Dendritic cell treated with granulocyte-macrophage colony-stimulating factor and Interleukin-4, amounts not matched to agents 40 ng/mL and 50 ng/mL, for 4 days (primary cell): ENCODE results near the gene GLCCI1.

Experiments used
- H3K27ac Mint-ChIP-seq: one replicate; pipeline ENCODE4 v1.8.0; 2022; ENCODE audit warnings: mild to moderate bottlenecking, mixed read lengths
- H3K27me3 Mint-ChIP-seq: one replicate; pipeline ENCODE4 v1.8.0; 2022; ENCODE audit warnings: mild to moderate bottlenecking, mixed read lengths
- H3K36me3 Mint-ChIP-seq: one replicate; pipeline ENCODE4 v1.8.0; 2022; ENCODE audit warnings: low read depth, mixed read lengths
- H3K4me1 Mint-ChIP-seq: one replicate; pipeline ENCODE4 v1.8.0; 2022; ENCODE audit warnings: low read depth, mixed read lengths
- H3K4me3 Mint-ChIP-seq: one replicate; pipeline ENCODE4 v1.8.0; 2022; ENCODE audit warnings: mild to moderate bottlenecking, moderate library complexity, mixed read lengths
- H3K9me3 Mint-ChIP-seq: one replicate; pipeline ENCODE4 v1.8.0; 2022; ENCODE audit warnings: mixed read lengths
- intact Hi-C: fragments of 100-400 bp; cut with micrococcal nuclease; formaldehyde crosslinking; loops from one replicate; pipeline ENCODE4 v1.15.0; 2022

GLCCI1 gene

DNA sequence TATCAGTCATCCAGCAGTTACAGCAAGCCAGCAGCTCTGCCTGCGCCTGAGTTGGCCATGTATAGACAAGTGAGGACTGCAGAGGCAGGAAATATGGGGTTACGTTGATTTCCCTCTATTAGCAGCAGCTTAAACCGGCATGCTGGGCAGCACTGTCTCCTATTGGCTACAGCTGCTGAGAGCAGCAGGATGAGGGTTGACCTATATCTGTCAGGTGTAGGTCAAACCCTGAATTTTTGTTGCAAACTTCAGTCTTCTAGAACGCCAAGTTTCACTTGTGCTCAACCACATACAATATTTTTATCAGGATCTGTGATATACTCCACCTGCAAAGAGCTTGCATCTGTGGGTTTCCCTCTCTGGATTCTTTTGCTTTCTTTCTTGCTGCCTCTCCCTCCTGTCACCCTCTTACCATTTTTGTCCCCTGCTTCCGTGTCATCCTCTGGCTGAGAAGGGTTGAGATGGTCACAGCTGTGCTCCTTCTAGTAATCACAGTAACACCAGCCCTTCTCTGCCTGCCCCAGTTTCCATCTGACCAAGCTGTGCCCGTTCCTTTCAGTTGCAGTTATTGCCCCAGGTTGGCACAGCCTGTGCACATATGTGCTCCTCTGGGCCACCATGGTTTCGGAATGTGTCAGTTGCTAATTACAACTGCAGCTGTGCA lies 23.8 kb upstream of the GLCCI1 start:
- H3K36me3 Mint-ChIP-seq: no peaks in the 10 kb centered on the region
- no peaks in the 10 kb centered on the region for H3K9me3 Mint-ChIP-seq
- no peak overlapping the region for H3K27ac Mint-ChIP-seq
- H3K4me1 Mint-ChIP-seq: no peaks in the 10 kb centered on the region
- H3K4me3 Mint-ChIP-seq: no peak overlapping the region
- no peaks in the 10 kb centered on the region for H3K27me3 Mint-ChIP-seq
- intact Hi-C loops: no loop called here

DNA sequence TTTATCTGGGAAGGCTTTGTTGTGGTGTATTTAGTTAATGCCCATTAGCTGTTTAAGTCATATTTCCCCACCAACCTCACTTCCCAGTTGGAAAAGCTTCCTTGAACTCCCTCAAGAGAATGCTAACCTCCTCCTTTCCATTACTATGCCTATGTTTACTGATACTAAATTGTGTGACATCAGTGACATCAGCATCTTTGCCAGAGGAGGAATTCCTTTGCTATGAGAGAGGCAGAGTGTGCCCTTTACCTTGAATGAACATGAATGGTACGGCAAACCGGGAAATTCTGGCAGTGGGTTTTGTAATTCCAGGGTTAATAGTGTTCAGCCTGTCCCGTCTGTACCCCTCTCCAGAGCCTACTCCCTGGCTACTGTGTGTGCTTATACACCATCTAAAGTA lies 22.1 kb upstream of the GLCCI1 start:
- H3K4me3 Mint-ChIP-seq: no peak overlapping the region
- H3K4me1 Mint-ChIP-seq: no peaks in the 10 kb centered on the region
- intact Hi-C loops: no loop called here
- no peaks in the 10 kb centered on the region for H3K36me3 Mint-ChIP-seq
- H3K27ac Mint-ChIP-seq: no peak overlapping the region
- H3K9me3 Mint-ChIP-seq: peaks cover 8% of the 10 kb centered on the region
- no peaks in the 10 kb centered on the region for H3K27me3 Mint-ChIP-seq

DNA sequence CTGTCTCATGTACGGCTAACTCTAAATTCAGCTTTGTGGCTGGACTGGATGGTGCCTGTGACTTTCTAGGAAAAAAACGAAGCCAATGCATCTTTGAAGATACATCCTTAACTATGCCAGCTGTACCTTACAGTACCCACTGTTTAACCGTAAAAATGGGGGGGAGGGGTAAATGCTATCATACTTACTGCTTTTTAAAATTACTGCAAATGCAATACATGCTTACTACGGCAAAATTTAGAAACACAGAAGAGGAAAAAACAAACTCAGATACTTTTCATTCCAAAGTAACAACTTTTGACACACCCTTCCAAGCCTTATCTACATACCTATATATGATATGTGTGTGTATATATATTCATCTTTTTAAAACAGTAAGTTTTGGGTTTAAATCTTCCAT lies 20.4 kb upstream of the GLCCI1 start:
- Mint-ChIP-seq H3K4me3 (no peak overlapping the region), H3K9me3 (peaks cover 8% of the 10 kb centered on the region), H3K4me1 (no peaks in the 10 kb centered on the region), H3K27ac (no peak overlapping the region), H3K36me3 (no peaks in the 10 kb centered on the region), H3K27me3 (no peaks in the 10 kb centered on the region)
- intact Hi-C loops: no loop called here

DNA sequence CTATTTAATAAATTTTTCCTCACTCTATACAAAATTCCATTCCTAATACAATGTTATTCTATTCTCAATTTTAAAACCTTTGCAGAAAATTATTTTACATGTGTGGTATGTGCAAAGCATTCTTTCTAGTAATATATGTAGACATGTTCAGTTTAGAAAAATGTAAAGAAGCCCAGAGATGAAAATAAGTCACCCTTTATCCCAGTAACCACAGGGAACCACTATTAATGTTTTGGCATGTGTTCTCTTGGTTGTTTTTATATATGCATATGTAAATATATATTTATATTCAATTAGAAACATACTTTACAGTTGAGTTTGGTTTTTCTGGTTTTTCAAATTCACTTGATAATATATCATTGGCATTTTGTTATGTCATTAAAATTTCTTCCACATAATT lies 14.8 kb upstream of the GLCCI1 start:
- no peaks in the 10 kb centered on the region for H3K36me3 Mint-ChIP-seq
- H3K27ac Mint-ChIP-seq: no peak overlapping the region
- no peak overlapping the region for H3K4me3 Mint-ChIP-seq

DNA sequence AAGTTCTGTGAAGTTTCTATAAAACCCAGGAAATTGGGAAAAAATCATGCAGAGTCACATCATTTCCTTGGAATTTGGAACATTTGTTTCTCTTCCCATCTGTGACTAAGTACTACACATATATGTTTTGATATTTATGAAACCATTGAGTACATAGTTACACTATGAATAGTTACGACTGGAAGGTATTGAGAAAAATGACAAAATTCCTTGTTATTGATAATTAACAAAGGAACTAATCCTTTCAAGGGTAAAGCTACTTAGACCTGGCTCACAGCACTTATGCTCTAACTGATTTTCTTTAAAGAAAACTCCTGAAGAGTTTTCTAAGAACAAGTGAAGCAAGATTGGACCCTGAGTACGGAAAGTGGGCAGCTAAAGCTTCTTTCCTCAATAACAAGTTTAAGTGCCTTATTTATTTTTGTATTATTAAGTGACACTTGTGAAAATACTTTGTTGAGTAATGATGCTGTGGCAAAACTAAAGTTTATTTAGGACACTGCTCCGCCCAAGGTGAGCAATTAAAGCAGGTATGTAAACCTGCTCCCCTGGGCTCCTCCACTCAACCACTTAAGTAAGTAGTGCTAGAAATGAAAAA lies 12.0 kb upstream of the GLCCI1 start:
- no peak overlapping the region for H3K27ac Mint-ChIP-seq
- H3K36me3 Mint-ChIP-seq: no peaks in the 10 kb centered on the region
- H3K9me3 Mint-ChIP-seq: no peaks in the 10 kb centered on the region
- H3K4me1 Mint-ChIP-seq: no peaks in the 10 kb centered on the region
- H3K27me3 Mint-ChIP-seq: no peaks in the 10 kb centered on the region
- intact Hi-C loops: no loop called here
- H3K4me3 Mint-ChIP-seq: no peak overlapping the region

More for the DNA sequence above, 14.8 kb upstream of the GLCCI1 start:
- Mint-ChIP-seq H3K27me3 (no peaks in the 10 kb centered on the region), H3K4me1 (no peaks in the 10 kb centered on the region), H3K9me3 (peaks cover 8% of the 10 kb centered on the region)
- intact Hi-C loops: no loop called here

DNA sequence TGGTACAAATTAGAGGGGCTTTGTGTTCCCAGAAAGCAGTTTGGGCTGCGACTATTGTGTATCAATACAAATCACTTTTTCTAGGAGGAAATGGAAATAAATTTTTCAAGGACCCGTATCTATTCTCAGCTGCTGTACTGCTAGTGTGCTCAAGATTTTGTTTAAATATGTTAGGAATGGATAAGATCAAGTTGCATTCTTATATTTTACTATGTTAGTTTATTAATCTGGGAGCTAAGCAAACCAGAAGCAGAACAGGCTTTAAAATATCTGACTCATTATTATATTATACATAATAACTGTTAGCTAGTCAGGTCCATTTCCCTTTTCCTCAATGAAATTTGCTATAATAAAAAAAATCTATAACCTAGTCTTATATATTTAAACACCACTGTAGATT lies 11.1 kb upstream of the GLCCI1 start:
- Mint-ChIP-seq H3K9me3 (no peaks in the 10 kb centered on the region), H3K4me3 (no peak overlapping the region), H3K27ac (no peak overlapping the region), H3K27me3 (no peaks in the 10 kb centered on the region), H3K4me1 (no peaks in the 10 kb centered on the region), H3K36me3 (no peaks in the 10 kb centered on the region)
- intact Hi-C loops: no loop called here

DNA sequence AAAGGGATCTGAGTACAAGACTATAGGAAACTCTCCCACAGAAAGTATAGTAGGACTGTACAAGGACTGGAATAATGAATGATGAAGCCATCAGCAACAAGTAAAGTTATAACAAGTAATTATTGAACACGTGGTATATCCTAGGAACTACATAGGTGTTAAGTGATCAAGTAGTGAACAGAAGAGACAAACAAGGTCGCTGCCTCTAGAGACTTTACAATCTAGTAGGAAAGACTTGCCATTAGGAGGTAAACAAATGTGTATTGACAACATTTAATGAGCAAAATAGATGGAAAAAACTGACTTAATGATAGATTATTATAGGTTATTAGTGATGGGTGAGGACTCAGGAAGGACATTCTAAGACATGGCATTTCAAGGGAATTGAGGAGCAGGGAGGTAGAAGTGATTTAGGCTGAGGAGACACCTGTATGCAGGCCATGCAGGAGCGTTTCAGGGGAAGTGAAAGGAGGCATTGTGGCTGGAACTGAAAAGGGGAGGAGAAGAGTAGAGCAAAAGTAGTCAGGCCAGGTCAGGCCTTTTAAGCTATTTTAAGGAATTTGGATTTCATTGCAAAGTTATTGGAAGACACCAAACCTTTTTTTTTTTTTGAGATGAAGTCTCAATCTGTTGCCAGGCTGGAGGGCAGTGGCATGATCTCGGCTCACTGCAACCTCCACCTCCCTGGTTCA lies 8.5 kb upstream of the GLCCI1 start:
- Mint-ChIP-seq H3K27me3 (no peaks in the 10 kb centered on the region), H3K4me3 (no peak overlapping the region), H3K36me3 (no peaks in the 10 kb centered on the region), H3K27ac (no peak overlapping the region), H3K4me1 (no peaks in the 10 kb centered on the region), H3K9me3 (no peaks in the 10 kb centered on the region)
- intact Hi-C loops: no loop called here

DNA sequence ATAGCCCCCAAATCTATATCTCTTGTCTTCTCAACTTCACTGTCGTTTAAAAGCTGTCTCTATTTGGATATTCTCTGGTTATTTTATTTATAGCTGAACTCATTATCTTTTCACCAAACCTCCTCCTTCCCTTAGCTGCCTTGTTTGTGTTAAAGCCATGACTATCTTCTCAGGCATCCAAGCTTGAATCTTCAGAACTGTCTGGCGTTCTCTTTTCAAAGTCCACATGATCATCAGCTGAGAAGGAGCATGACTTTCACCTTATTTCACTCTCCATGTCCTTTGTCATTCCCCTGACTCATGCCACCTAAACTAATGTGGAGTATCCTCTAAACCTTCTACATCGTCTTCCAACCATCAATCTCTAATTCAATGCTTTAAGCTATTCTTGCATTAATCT lies 5.7 kb upstream of the GLCCI1 start:
- Mint-ChIP-seq H3K36me3 (no peaks in the 10 kb centered on the region), H3K4me1 (peaks cover 5% of the 10 kb centered on the region), H3K27me3 (no peaks in the 10 kb centered on the region), H3K9me3 (no peaks in the 10 kb centered on the region), H3K27ac (no peak overlapping the region), H3K4me3 (no peak overlapping the region)
- intact Hi-C loops: no loop called here

DNA sequence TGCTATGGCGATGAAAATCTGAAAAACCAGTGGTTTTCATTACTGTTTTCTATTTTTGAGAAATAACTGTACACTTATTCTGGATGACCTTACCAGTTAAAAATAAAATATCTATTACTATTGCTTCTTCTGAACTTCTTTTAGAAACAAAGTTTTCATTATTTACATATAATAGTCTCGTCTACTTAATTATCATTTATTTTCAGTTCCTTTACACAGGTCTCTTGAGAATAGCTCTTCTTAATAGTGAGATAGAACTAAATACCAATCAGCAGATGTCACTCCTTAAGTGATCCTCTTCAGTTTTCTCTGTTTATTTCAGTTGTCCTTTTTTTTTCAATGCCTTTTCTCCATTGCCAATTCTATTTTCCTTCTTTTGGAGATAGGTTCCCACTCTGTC lies 4.3 kb upstream of the GLCCI1 start:
- peaks cover 1% of the 10 kb centered on the region for H3K27me3 Mint-ChIP-seq
- no peak overlapping the region for H3K27ac Mint-ChIP-seq
- H3K4me3 Mint-ChIP-seq: no peak overlapping the region
- peaks cover 9% of the 10 kb centered on the region for H3K36me3 Mint-ChIP-seq
- H3K4me1 Mint-ChIP-seq: peaks cover 11% of the 10 kb centered on the region
- no peaks in the 10 kb centered on the region for H3K9me3 Mint-ChIP-seq
- intact Hi-C loops: no loop called here

DNA sequence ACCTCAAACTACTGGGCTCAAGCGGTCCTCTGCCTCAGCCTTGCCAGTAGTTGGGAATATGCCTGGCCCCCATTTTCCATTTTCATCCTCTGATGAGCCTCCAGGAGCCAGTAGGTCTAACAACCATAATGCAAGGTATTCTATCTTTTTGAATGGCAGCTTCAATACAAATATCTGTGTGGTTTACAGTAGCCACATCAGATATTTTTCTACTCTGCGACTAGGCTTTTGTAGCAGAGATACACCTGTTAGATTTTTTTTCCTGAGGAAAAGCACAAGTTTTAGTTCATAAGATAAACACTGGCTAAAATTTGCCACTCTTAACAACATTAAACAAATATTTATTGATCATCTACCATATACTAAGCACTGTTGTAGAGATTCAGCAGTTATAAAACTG lies 3.9 kb upstream of the GLCCI1 start:
- no peak overlapping the region for H3K4me3 Mint-ChIP-seq
- H3K4me1 Mint-ChIP-seq: peaks cover 11% of the 10 kb centered on the region
- peaks cover 1% of the 10 kb centered on the region for H3K27me3 Mint-ChIP-seq
- H3K27ac Mint-ChIP-seq: no peak overlapping the region
- H3K36me3 Mint-ChIP-seq: peaks cover 9% of the 10 kb centered on the region
- H3K9me3 Mint-ChIP-seq: no peaks in the 10 kb centered on the region
- intact Hi-C loops: loop anchor here (5.0 kb wide), 3 partner anchors 97 to 782 kb away; partner anchors contain the start of genes C1GALT1 and MIOS

DNA sequence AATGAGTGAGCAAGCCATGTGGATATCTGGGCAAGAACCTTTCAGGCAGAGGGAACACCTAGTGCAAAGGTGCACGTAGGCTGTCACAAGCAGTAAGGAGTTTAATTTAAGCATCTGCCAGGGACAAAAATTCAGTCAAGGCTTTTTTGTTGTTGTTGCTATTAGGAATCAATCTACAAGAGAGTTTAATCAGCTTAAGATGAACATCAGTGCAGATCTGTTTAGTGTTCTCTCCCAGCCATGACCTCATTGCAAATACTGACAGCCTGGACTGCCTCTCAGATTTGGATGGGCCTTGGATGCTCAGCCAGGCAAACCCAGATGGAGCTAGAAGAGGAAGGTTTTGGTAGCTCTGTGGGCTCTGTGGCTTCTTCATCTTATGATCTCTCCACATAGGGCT lies 3.3 kb upstream of the GLCCI1 start:
- Mint-ChIP-seq H3K27me3 (peaks cover 1% of the 10 kb centered on the region), H3K36me3 (peaks cover 9% of the 10 kb centered on the region), H3K4me1 (peaks cover 11% of the 10 kb centered on the region), H3K27ac (no peak overlapping the region), H3K9me3 (no peaks in the 10 kb centered on the region), H3K4me3 (no peak overlapping the region)
- intact Hi-C loops: loop anchor here (5.0 kb wide), 3 partner anchors 98 to 783 kb away; partner anchors contain the start of genes C1GALT1 and MIOS

DNA sequence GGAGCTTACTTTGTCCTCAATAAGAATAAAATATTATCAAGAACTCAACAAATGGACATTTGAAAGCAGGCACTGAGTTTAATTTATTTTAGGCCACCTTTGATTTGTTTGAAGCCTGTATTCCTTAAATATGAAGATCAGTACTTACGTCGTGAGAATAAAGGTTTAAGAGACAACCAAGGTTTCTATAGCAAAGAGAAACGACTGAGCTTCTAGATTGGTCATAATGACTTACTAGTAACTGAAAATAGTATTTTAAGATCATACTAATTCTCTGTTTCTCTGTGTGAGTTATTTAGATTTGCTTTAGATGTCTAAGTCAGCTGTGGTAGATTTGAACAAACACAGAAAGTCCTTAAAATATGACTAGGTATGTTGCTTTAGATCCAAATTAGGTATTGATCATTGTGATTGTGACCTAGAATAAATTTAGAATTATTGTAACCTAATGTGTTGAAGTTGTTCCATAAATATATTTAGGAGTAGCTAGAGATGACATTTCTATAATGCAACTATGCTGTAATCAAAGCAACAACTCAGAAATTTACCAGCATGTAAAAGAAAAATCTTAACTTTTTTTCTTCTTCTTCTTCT lies 2.4 kb upstream of the GLCCI1 start:
- H3K27me3 Mint-ChIP-seq: peaks cover 1% of the 10 kb centered on the region

DNA sequence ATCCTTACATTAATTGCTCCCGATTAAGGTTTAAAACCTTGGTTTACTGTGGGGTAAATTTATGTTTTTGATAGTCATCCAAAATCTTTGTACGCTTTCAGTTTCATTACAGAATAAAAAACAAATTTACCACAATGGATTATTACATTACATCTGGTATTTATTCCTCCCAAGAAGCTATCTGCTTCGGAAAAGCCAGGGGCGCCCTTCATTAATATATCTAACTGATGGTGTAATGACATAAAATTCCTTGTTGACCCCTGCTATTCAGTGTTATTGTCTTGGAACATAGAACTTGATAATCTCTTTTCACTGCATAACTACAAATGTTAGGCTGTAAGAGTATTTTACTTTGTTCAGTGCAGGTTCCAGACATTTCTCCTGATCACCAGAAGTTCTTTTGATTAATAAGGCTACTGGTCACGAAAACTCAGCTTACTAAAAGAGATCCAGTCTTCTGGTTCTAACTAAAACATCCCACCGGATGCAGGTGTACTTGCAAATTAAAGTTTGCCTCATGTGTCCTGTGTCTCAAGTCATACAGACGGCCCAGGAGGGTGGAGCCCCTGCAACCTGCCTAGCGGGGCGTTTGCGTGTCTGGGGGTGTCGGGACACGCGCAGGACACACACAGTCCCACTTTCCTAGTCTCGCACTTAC lies 581 bp upstream of the GLCCI1 start:
- H3K36me3 Mint-ChIP-seq: peaks cover 9% of the 10 kb centered on the region
- intact Hi-C loops: loop anchor here (2.0 to 5.0 kb wide), 4 partner anchors 101 to 786 kb away; partner anchors contain the start of genes C1GALT1, MIOS and UMAD1
- no peaks in the 10 kb centered on the region for H3K9me3 Mint-ChIP-seq
- peak overlapping the region; percentile 77 for H3K27ac Mint-ChIP-seq
- H3K4me1 Mint-ChIP-seq: peaks cover 11% of the 10 kb centered on the region
- peak overlapping the region; percentile 86 for H3K4me3 Mint-ChIP-seq
- peaks cover 1% of the 10 kb centered on the region for H3K27me3 Mint-ChIP-seq

More for the DNA sequence above, 2.4 kb upstream of the GLCCI1 start:
- H3K4me1 Mint-ChIP-seq: peaks cover 11% of the 10 kb centered on the region
- H3K36me3 Mint-ChIP-seq: peaks cover 9% of the 10 kb centered on the region
- H3K4me3 Mint-ChIP-seq: no peak overlapping the region
- no peaks in the 10 kb centered on the region for H3K9me3 Mint-ChIP-seq
- intact Hi-C loops: loop anchor here (5.0 kb wide), 3 partner anchors 99 to 784 kb away; partner anchors contain the start of genes C1GALT1 and MIOS
- no peak overlapping the region for H3K27ac Mint-ChIP-seq
